Heart right ventricle (tissue), 16 donors: Measurements from ENCODE around the gene TAF4. TPM values are rescaled to one million over a fixed set of nuclear protein-coding genes. Genes with fewer than 3 reads are reported as not detected.

ENCODE experiments used
- ATAC-seq, 8 donors: fragments of 200-7000 bp; cut with Tn5 transposase; one replicate each; pipeline ENCODE4 v1.9.1; 2020; ENCODE audit warnings: mild to moderate bottlenecking in 8 of 8, moderate library complexity in 8 of 8, moderate number of reproducible peaks in 1 of 8
- DNase-seq, 2 donors: peaks; one replicate each; pipeline ENCODE4 v3.0.0-alpha.2; 2020
- H3K27ac ChIP-seq, 10 donors: fragments of 200-600 bp; sonication (generic) in 2 of 10; one replicate each; pipeline versions ENCODE4 v1.5.0 to v1.8.0; 2020 to 2022; ENCODE audit warnings: mild to moderate bottlenecking in 3 of 10
- H3K27me3 ChIP-seq, 7 donors: fragments of 200-600 bp; one replicate each; pipeline ENCODE4 v1.8.0; 2021 to 2022; ENCODE audit warnings: mild to moderate bottlenecking in 2 of 7
- H3K36me3 ChIP-seq, 9 donors: fragments of 200-600 bp; sonication (generic) in 1 of 9; one replicate each; pipeline versions ENCODE4 v1.5.0 to v1.8.0; 2020 to 2022; ENCODE audit warnings: mild to moderate bottlenecking in 2 of 9
- H3K4me1 ChIP-seq, 9 donors: fragments of 200-600 bp; sonication (generic) in 1 of 9; one replicate each; pipeline versions ENCODE4 v1.5.0 to v1.8.0; 2020 to 2022; ENCODE audit warnings: mild to moderate bottlenecking in 4 of 9
- H3K4me3 ChIP-seq, 10 donors: fragments of 200-600 bp; sonication (generic) in 2 of 10; one replicate each; pipeline versions ENCODE4 v1.5.0 to v1.8.0; 2020 to 2022; ENCODE audit warnings: mild to moderate bottlenecking in 7 of 10, moderate library complexity in 2 of 10
- H3K9me3 ChIP-seq, 11 donors: fragments of 200-600 bp in 10 of 11; sonication (generic) in 2 of 11; one replicate each; pipeline versions ENCODE4 v1.5.0 to v1.8.0; 2013 to 2022; ENCODE audit warnings: mild to moderate bottlenecking in 2 of 11, control low read depth in 1 of 11, moderate library complexity in 1 of 11
- WGBS, 2 donors: extraction: QIAGEN DNeasy Blood & Tissue Kit; methylation state at CpG; one replicate each; pipeline ENCODE4 v1.1.7; 2013; ENCODE audit warnings: inconsistent platforms in 1 of 2; 5-methylcytosine and 5-hydroxymethylcytosine counted together
- intact Hi-C, 10 donors: fragments of 100-400 bp; cut with DNase I; formaldehyde crosslinking; loops; one replicate each; pipeline versions ENCODE4 v1.11.1 to v1.14.2; 2022
- microRNA-seq, 2 donors: library from miRNA; unstranded; fragments of <30 nt; microRNA quantifications; one replicate each; pipeline ENCODE4 v1.2.0, GENCODE V29; 2021
- polyA plus RNA-seq, 2 donors: library from polyadenylated mRNA; stranded (reverse); fragments of 200-250 nt; gene quantifications; one replicate each; pipeline ENCODE4 v1.2.3, GENCODE V29; 2013
- total RNA-seq, 10 donors: library from RNA; stranded (reverse); fragmentation: NEBNext Ultra II Directional in 3 of 10; extraction: Animal tissue kit (Norgen Biotek cat#: 25700) in 3 of 10; gene quantifications; one replicate each; pipeline versions ENCODE4 v1.2.1 to v1.2.4, GENCODE V29; 2021 to 2023
- TF ChIP-seq, protein P1 (sequence below), 9 donors: fragments of 200-600 bp; sonication (generic) in 2 of 9; IDR thresholded peaks; one replicate each; pipeline versions ENCODE4 v1.5.0 to v1.8.0; 2021 to 2022; ENCODE audit warnings: antibody characterized with exemption in 9 of 9, mild to moderate bottlenecking in 5 of 9, moderate library complexity in 1 of 9
- donor health status: Arrhythmogenic right ventricular cardiomyopathy.
- donor health status: ischemic (EF 13 %, LVEDD 7.1; RV severe dilation, severe dysfunction).
- donor health status: healthy with polysubstance abuse.
- donor health status: DM: no; HTN: yes; CAD: no.
- donor health status: DM: no; HTN: no; CAD: no.
- donor health status: ischemic (EF 25% LVEDD 6.9; RV normal size, moderate dysfunction).
- donor health status: ischemic (EF 25% LVEDD 5.7; RV mildly dilated, moderate dysfunction).
- donor health status: healthy.
- donor health status: DM: yes; HTN: yes; CAD: no.
- donor health status: Ischemic cardiomyopathy.
- donor health status: ischemic (EF 35%, LVEDD 5.7; RV mildly dilated, moderate dysfunction).
- donor health status: nonischemic (EF 11% LVEDD 7.7; RV severe dilation, severe dysfunction).
- donor health status: DM: yes; HTN: yes; CAD: no.
- donor health status: PGD.
- donor health status: ischemic (EF 29% LVEDD 5.4; RV normal size, mild dysfunction).
- donor health status: nonischemic (EF 23%, LVEDD 6.1; RV moderate dilation, normal function).

TAF4 gene
- total and polyA plus RNA-seq, 12 donors: 3.7 to 14.8 (median 11.0) TPM

DNA sequence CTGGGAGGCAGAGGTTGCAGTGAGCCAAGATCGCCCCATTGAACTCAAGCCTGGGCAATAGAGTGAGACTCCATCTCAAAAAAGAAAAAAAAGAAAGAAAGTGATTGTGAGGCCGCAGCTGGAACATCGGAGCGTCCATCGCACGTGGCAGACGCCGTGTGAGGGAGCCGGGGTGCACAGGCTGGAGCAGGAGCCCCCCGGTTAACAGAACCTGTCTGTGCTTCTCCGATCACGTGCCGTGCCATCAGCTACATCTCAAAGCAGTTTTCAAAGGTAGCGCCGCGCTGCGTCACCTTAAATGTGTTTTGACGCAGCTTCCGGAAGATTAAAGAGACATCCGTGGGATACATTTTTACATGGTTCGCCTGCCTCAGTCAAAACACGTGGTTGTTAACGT, 138.9 kb downstream of the TAF4 start:
- 92 to 93% methylated on average over 23 of the region's 23 CpGs for WGBS, 2 donors
- Histone ChIP-seq H3K27ac (no peak overlapping the region), H3K4me3 (no peak overlapping the region), H3K9me3 (no peaks in the 10 kb centered on the region), H3K27me3 (peaks cover 0 to 23% (median 11%) of the 10 kb centered on the region in 7 donors), H3K4me1 (no peaks in the 10 kb centered on the region), H3K36me3 (no peaks in the 10 kb centered on the region)
- ATAC-seq (no peak), DNase-seq (no peak)
- TF ChIP-seq, protein P1, sequence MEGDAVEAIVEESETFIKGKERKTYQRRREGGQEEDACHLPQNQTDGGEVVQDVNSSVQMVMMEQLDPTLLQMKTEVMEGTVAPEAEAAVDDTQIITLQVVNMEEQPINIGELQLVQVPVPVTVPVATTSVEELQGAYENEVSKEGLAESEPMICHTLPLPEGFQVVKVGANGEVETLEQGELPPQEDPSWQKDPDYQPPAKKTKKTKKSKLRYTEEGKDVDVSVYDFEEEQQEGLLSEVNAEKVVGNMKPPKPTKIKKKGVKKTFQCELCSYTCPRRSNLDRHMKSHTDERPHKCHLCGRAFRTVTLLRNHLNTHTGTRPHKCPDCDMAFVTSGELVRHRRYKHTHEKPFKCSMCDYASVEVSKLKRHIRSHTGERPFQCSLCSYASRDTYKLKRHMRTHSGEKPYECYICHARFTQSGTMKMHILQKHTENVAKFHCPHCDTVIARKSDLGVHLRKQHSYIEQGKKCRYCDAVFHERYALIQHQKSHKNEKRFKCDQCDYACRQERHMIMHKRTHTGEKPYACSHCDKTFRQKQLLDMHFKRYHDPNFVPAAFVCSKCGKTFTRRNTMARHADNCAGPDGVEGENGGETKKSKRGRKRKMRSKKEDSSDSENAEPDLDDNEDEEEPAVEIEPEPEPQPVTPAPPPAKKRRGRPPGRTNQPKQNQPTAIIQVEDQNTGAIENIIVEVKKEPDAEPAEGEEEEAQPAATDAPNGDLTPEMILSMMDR (IDR thresholded peaks at IDR 0.05): no peak
- intact Hi-C loops: no loop called here

- TF ChIP-seq, protein P1 (IDR thresholded peaks at IDR 0.05): no peak
- Histone ChIP-seq H3K4me1 (no peaks in the 10 kb centered on the region), H3K9me3 (no peaks in the 10 kb centered on the region), H3K36me3 (no peaks in the 10 kb centered on the region), H3K27me3 (peaks cover 0 to 23% (median 11%) of the 10 kb centered on the region in 7 donors), H3K4me3 (no peak overlapping the region), H3K27ac (no peak overlapping the region)
- 87 to 89% methylated on average over 14 of the region's 14 CpGs for WGBS, 2 donors
- ATAC-seq: no peak
- intact Hi-C loops: no loop called here
- peak in 1 of 2 donors; percentile 1 for DNase-seq
Observed at GRCh38 chr20:61926253-61926613, 139.4 kb downstream of the TAF4 start.

DNA sequence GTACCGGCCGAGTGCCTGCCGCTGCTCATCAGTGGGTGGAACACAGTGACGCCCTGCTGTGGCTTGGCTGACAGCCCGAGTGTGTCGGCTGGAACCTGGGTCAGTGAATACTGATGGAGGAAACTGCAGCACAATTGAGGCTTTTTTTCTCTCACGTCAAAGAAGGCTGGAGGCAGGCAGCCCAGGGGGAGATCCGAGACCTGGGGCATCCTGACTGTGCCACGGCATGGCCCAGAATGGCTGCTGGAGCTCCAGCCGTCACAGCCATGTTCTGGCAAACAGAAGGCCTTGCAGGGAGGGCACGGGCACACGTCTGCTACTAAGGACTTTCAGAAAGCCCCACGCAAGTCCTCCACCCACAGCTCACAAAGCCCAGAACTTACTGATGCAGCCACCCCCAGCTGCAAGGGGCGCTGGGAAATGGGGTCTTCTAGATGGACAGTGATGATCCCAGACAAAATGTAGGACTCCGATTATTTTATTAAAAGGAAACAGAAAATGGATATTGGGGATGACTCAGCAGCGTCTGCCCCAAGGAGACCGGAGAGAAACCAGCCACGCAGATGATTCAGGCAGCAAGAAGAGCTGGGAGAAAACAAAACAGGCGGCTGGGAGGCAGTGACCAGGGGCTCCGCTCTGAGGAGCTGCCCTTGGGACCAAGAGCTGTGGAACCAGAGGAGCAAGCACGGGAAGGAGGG, 140.0 kb downstream of the TAF4 start:
- no peak overlapping the region for H3K4me3 ChIP-seq
- TF ChIP-seq, protein P1 (IDR thresholded peaks at IDR 0.05): no peak
- no peaks in the 10 kb centered on the region for H3K4me1 ChIP-seq
- WGBS, 2 donors: 76 to 78% methylated on average over 21 of the region's 21 CpGs
- H3K27me3 ChIP-seq: peaks cover 0 to 23% (median 11%) of the 10 kb centered on the region in 7 donors
- intact Hi-C loops: no loop called here
- H3K36me3 ChIP-seq: no peaks in the 10 kb centered on the region
- ATAC-seq (no peak), DNase-seq (peak in 1 of 2 donors; percentile 4)
- no peak overlapping the region for H3K27ac ChIP-seq
- H3K9me3 ChIP-seq: no peaks in the 10 kb centered on the region

GRCh38 chr20:61924858-61925554, 140.7 kb downstream of the TAF4 start:
- TF ChIP-seq, protein P1 (IDR thresholded peaks at IDR 0.05): no peak
- Histone ChIP-seq H3K9me3 (no peaks in the 10 kb centered on the region), H3K27me3 (peaks cover 0 to 23% (median 11%) of the 10 kb centered on the region in 7 donors), H3K4me1 (no peaks in the 10 kb centered on the region), H3K4me3 (no peak overlapping the region), H3K36me3 (no peaks in the 10 kb centered on the region), H3K27ac (no peak overlapping the region)
- WGBS, 2 donors: 83 to 86% methylated on average over 32 of the region's 32 CpGs
- DNase-seq (peak in 1 of 2 donors; percentile 3), ATAC-seq (peak in 1 of 8 donors; percentile 26)
- intact Hi-C loops: no loop called here

Small RNAs within 50 kb of the gene (microRNA-seq; reads per million reads assigned to microRNA genes)
- gene MIR1257 (0 reads per million in 2 donors), gene MIR3195 (0 reads per million in 2 donors)

Other genes with a start within 250 kb of the TAF4 start
- 10 to 100 TPM; 50.8 to 63.7 (median 60.5) TPM for gene LSM14B, start 56.6 kb upstream of the TAF4 start, total RNA-seq
- gene LSM14B, start 56.6 kb upstream of the TAF4 start, polyA plus RNA-seq: 10 to 100 TPM; 15.7 to 41.7 TPM
- gene PSMA7, start 77.5 kb upstream of the TAF4 start, total RNA-seq: 100 to 1,000 TPM; 172 to 296 (median 200) TPM
- gene PSMA7, start 77.5 kb upstream of the TAF4 start, polyA plus RNA-seq: 100 to 1,000 TPM; 143 to 567 TPM
- 10 to 100 TPM in 2 of 10 donors, 1 to 10 TPM in 8; 6.6 to 11.7 (median 7.4) TPM for gene SS18L1, start 77.9 kb upstream of the TAF4 start, total RNA-seq
- 10 to 100 TPM in 1 of 2 donors, 1 to 10 TPM in 1; 5.2 to 22.3 TPM for gene SS18L1, start 77.9 kb upstream of the TAF4 start, polyA plus RNA-seq
- 10 to 100 TPM; 21.5 to 30.4 (median 28.2) TPM for gene MTG2, start 117.1 kb upstream of the TAF4 start, total RNA-seq
- gene MTG2, start 117.1 kb upstream of the TAF4 start, polyA plus RNA-seq: 10 to 100 TPM; 25.4 to 55.5 TPM
- gene HRH3, start 154.4 kb upstream of the TAF4 start, total RNA-seq: not detected
- gene HRH3, start 154.4 kb upstream of the TAF4 start, polyA plus RNA-seq: not detected
- gene OSBPL2, start 172.6 kb upstream of the TAF4 start, total RNA-seq: 10 to 100 TPM; 35.4 to 55.7 (median 41.7) TPM
- gene OSBPL2, start 172.6 kb upstream of the TAF4 start, polyA plus RNA-seq: 10 to 100 TPM; 12.6 to 30.3 TPM
- gene ADRM1, start 237.1 kb upstream of the TAF4 start, total RNA-seq: 10 to 100 TPM; 67.7 to 97.0 (median 73.2) TPM
- gene ADRM1, start 237.1 kb upstream of the TAF4 start, polyA plus RNA-seq: 100 to 1,000 TPM in 1 of 2 donors, 10 to 100 TPM in 1; 81.9 to 192 TPM